OCI-LY1 (cell line): ENCODE results near the gene SENP8.

Source experiments
- EZH2 ChIP-seq: fragments of 200-600 bp; sonication (generic), shearing (Covaris generic); IDR thresholded peaks from 2 replicates; pipeline ENCODE4 v1.8.0; 2017; ENCODE audit warnings: borderline replicate concordance, mixed run types, mild to moderate bottlenecking, antibody characterized with exemption, low read length, moderate library complexity, mixed read lengths
- TF ChIP-seq, protein P1 (sequence below): fragments of 200-600 bp; sonication (generic), shearing (Covaris generic); IDR thresholded peaks from 2 replicates; pipeline ENCODE4 v1.5.1; 2017; ENCODE audit warnings: mild to moderate bottlenecking, antibody characterized with exemption, low read length, moderate library complexity, mixed read lengths

DNA sequence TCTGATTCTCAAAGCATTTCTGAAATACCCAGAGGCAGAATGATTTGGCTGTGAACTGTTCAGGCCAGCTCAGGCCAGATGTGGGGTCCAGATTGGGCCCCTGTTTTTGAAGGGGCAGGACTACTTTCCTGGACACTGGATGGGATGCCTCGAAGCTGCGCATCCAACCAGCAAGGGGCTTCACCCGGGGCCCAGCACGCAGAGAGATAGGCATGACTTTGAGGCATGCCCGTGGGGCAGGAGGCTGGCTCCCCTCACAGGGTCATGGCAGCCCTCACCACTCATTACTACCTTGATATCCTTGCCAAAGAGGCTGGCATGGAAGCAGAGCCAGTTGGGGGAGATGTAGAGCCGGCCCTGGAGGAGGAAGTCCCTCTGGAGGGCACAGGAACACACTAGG lies 49.2 kb downstream of the SENP8 start:
- TF ChIP-seq, protein P1, sequence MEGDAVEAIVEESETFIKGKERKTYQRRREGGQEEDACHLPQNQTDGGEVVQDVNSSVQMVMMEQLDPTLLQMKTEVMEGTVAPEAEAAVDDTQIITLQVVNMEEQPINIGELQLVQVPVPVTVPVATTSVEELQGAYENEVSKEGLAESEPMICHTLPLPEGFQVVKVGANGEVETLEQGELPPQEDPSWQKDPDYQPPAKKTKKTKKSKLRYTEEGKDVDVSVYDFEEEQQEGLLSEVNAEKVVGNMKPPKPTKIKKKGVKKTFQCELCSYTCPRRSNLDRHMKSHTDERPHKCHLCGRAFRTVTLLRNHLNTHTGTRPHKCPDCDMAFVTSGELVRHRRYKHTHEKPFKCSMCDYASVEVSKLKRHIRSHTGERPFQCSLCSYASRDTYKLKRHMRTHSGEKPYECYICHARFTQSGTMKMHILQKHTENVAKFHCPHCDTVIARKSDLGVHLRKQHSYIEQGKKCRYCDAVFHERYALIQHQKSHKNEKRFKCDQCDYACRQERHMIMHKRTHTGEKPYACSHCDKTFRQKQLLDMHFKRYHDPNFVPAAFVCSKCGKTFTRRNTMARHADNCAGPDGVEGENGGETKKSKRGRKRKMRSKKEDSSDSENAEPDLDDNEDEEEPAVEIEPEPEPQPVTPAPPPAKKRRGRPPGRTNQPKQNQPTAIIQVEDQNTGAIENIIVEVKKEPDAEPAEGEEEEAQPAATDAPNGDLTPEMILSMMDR: no peak
- TF ChIP-seq EZH2: no peak
